HepG2 (cell line): ENCODE results near the gene CASKIN1. TPM values are rescaled to one million over a fixed set of nuclear protein-coding genes. Genes with fewer than 3 reads are reported as not detected.

Experiments used
- ARHGAP35 ChIP-seq: sonication (generic); formaldehyde crosslinking; IDR thresholded peaks from 2 replicates; pipeline ENCODE4 v1.9.0; 2022; ENCODE audit warnings: mild to moderate bottlenecking, inconsistent platforms, moderate library complexity, missing genetic modification reagents, borderline replicate concordance
- ARNT ChIP-seq: fragments of 450-650 bp; IDR thresholded peaks from 2 replicates; pipeline ENCODE4 v1.6.1; 2017
- ATF1 ChIP-seq: IDR thresholded peaks from 2 replicates; pipeline ENCODE4 v1.6.1; 2016; ENCODE audit warnings: mild to moderate bottlenecking, control low read depth
- ATM ChIP-seq: fragments of 450-650 bp; IDR thresholded peaks from 2 replicates; pipeline ENCODE4 v1.7.1; 2017; ENCODE audit warnings: mild to moderate bottlenecking, borderline replicate concordance
- CHD2 ChIP-seq: IDR thresholded peaks from 2 replicates; pipeline ENCODE4 v1.6.1; 2011; ENCODE audit warnings: low read depth, low read length, improper control_type of control experiment
- FOSL2 ChIP-seq: sonication (generic); formaldehyde crosslinking; IDR thresholded peaks from 2 replicates; pipeline ENCODE4 v1.4.0; 2020; ENCODE audit warnings: missing genetic modification reagents
- FOXP1 ChIP-seq, 2 experiments: fragments of 450-650 bp in 1 of 2; IDR thresholded peaks; 2 replicates each; pipeline ENCODE4 v1.6.1; 2017 to 2018; ENCODE audit warnings: antibody characterized with exemption in 1 of 2
- HNF1A ChIP-seq, 2 experiments: sonication (generic) in 1 of 2; formaldehyde crosslinking in 1 of 2; IDR thresholded peaks; 2 replicates each; pipeline versions ENCODE4 v1.4.0 to v1.6.1; 2016 to 2020; ENCODE audit warnings: borderline replicate concordance in 1 of 2, low read depth in 1 of 2, mild to moderate bottlenecking in 1 of 2, missing genetic modification reagents in 1 of 2
- HNRNPLL ChIP-seq: fragments of 200-400 bp; formaldehyde crosslinking; IDR thresholded peaks from 2 replicates; pipeline ENCODE4 v1.6.1; 2017; ENCODE audit warnings: mild to moderate bottlenecking, low read depth, low read length; ENCODE audit not compliant: poor library complexity, severe bottlenecking
- SIX4 ChIP-seq: sonication (generic); formaldehyde crosslinking; IDR thresholded peaks from 2 replicates; pipeline ENCODE4 v1.4.0; 2020; ENCODE audit warnings: missing genetic modification reagents
- TMF1 ChIP-seq: sonication (generic); formaldehyde crosslinking; IDR thresholded peaks from 2 replicates; pipeline ENCODE4 v1.8.1; 2022; ENCODE audit warnings: low read depth, missing genetic modification reagents
- TOPORS ChIP-seq: sonication (generic); formaldehyde crosslinking; IDR thresholded peaks from 2 replicates; pipeline ENCODE4 v1.8.0; 2023; ENCODE audit warnings: mild to moderate bottlenecking, missing genetic modification reagents
- XBP1 ChIP-seq: sonication (generic); formaldehyde crosslinking; IDR thresholded peaks from 2 replicates; pipeline ENCODE4 v1.5.0; 2020; ENCODE audit warnings: missing genetic modification reagents
- ZBTB42 ChIP-seq: sonication (generic); formaldehyde crosslinking; IDR thresholded peaks from 2 replicates; pipeline ENCODE4 v1.5.0; 2020; ENCODE audit warnings: mild to moderate bottlenecking, missing genetic modification reagents
- ZNF253 ChIP-seq: sonication (generic); formaldehyde crosslinking; IDR thresholded peaks from 2 replicates; pipeline ENCODE4 v1.8.0; 2022; ENCODE audit warnings: mild to moderate bottlenecking, missing genetic modification reagents, borderline replicate concordance
- ZNF331 ChIP-seq: sonication (generic); formaldehyde crosslinking; IDR thresholded peaks from 2 replicates; pipeline ENCODE4 v1.4.0; 2020; ENCODE audit warnings: missing genetic modification reagents
- ZNF431 ChIP-seq: sonication (generic); formaldehyde crosslinking; IDR thresholded peaks from 2 replicates; pipeline ENCODE4 v1.9.0; 2022; ENCODE audit warnings: missing genetic modification reagents, low read depth, mild to moderate bottlenecking, borderline replicate concordance
- ZNF432 ChIP-seq: sonication (generic); formaldehyde crosslinking; IDR thresholded peaks from 2 replicates; pipeline ENCODE4 v1.5.0; 2020; ENCODE audit warnings: missing genetic modification reagents, mild to moderate bottlenecking, borderline replicate concordance
- ZNF451 ChIP-seq: sonication (generic); formaldehyde crosslinking; IDR thresholded peaks from 2 replicates; pipeline ENCODE4 v1.5.0; 2020; ENCODE audit warnings: mild to moderate bottlenecking, missing genetic modification reagents
- ZNF510 ChIP-seq: sonication (generic); formaldehyde crosslinking; IDR thresholded peaks from 2 replicates; pipeline ENCODE4 v1.4.0; 2020; ENCODE audit warnings: low read depth, mild to moderate bottlenecking, missing genetic modification reagents
- ZNF569 ChIP-seq: sonication (generic); formaldehyde crosslinking; IDR thresholded peaks from 2 replicates; pipeline ENCODE4 v1.5.0; 2020; ENCODE audit warnings: mild to moderate bottlenecking, missing genetic modification reagents, moderate library complexity, borderline replicate concordance
- polyA plus RNA-seq, 8 experiments: library from polyadenylated mRNA; depleted of rRNA in 3 of 8; stranded (reverse) in 7 of 8; unstranded in 1 of 8; fragments of >200 nt; fragmentation: Illumina TruSeq in 4 of 8; extraction: Trizol in 4 of 8; gene quantifications; 2 replicates each; pipeline versions ENCODE4 v1.2.1 to v1.2.3, GENCODE V29; 2011 to 2016; ENCODE audit warnings: low read depth in 4 of 8, missing spikeins in 1 of 8, mixed read lengths in 1 of 8; ENCODE audit not compliant: insufficient read depth in 1 of 8
- total RNA-seq, 5 experiments: library from RNA; depleted of rRNA; stranded (reverse); fragments of >200 nt; fragmentation: Illumina TruSeq; extraction: Trizol; gene quantifications; 2 replicates each; pipeline ENCODE4 v1.2.3, GENCODE V29; 2016; ENCODE audit warnings: low read depth in 1 of 5
- TF ChIP-seq, protein P1 (sequence below): IDR thresholded peaks from 2 replicates; pipeline ENCODE4 v1.6.1; 2016; ENCODE audit warnings: low read depth
- TF ChIP-seq, protein P2 (sequence below): sonication (generic); formaldehyde crosslinking; IDR thresholded peaks from 2 replicates; pipeline ENCODE4 v1.8.0; 2022; ENCODE audit warnings: missing genetic modification reagents, mild to moderate bottlenecking, borderline replicate concordance

Gene CASKIN1
- total and polyA plus RNA-seq, 2 of the 13 experiments (the other 11 are each of a cell fraction or from before 2014, with no cell fraction given) = 1.2 to 2.2 TPM

GRCh38 chr16:2155091-2155950 lies 41.1 kb downstream of the CASKIN1 start, which contains the start of gene TRAF7 (continued):
- TF ChIP-seq TOPORS (no peak), ATF1 (CRISPR knock-in tag) (peak; percentile 81; the same call in 1 of the 2 replicates), TMF1 (no peak; the same call in 1 of the 2 replicates), ATM (no peak), ZNF569 (CRISPR knock-in tag) (no peak), ZNF432 (no peak), CHD2 (peak; percentile 45; the same call in 1 of the 2 replicates), ARNT (no peak), ZNF331 (CRISPR knock-in tag) (peak; percentile 41), ZNF253 (no peak), FOSL2 (CRISPR knock-in tag) (0 out of 2 replicates have a peak, but pooled peaks have one; percentile 2), ZBTB42 (0 out of 2 replicates have a peak, but pooled peaks have one; percentile 51), ZNF510 (no peak), HNRNPLL (peak; percentile 36), SIX4 (CRISPR knock-in tag) (peak; percentile 23; the same call in 1 of the 2 replicates), HNF1A (IDR thresholded peaks at IDR 0.05; ENCODE audit: low read depth) (no peak), HNF1A (CRISPR knock-in tag; IDR thresholded peaks at IDR 0.05; ENCODE audit: borderline replicate concordance) (no peak; the same call in 1 of the 2 replicates), FOXP1 (IDR thresholded peaks at IDR 0.05) (no peak), FOXP1 (CRISPR knock-in tag; IDR thresholded peaks at IDR 0.05) (0 out of 2 replicates have a peak, but pooled peaks have one; percentile 14), ARHGAP35 (CRISPR knock-in tag) (no peak; the same call in 1 of the 2 replicates), ZNF431 (CRISPR knock-in tag) (no peak; the same call in 1 of the 2 replicates), ZNF451 (CRISPR knock-in tag) (0 out of 2 replicates have a peak, but pooled peaks have one; percentile 80), XBP1 (CRISPR knock-in tag) (no peak)
- TF ChIP-seq, protein P1, sequence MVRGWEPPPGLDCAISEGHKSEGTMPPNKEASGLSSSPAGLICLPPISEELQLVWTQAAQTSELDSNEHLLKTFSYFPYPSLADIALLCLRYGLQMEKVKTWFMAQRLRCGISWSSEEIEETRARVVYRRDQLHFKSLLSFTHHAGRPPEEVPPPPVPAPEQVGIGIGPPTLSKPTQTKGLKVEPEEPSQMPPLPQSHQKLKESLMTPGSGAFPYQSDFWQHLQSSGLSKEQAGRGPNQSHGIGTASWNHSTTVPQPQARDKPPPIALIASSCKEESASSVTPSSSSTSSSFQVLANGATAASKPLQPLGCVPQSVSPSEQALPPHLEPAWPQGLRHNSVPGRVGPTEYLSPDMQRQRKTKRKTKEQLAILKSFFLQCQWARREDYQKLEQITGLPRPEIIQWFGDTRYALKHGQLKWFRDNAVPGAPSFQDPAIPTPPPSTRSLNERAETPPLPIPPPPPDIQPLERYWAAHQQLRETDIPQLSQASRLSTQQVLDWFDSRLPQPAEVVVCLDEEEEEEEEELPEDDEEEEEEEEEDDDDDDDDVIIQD = no peak
- TF ChIP-seq, protein P2, sequence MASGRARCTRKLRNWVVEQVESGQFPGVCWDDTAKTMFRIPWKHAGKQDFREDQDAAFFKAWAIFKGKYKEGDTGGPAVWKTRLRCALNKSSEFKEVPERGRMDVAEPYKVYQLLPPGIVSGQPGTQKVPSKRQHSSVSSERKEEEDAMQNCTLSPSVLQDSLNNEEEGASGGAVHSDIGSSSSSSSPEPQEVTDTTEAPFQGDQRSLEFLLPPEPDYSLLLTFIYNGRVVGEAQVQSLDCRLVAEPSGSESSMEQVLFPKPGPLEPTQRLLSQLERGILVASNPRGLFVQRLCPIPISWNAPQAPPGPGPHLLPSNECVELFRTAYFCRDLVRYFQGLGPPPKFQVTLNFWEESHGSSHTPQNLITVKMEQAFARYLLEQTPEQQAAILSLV (CRISPR knock-in tag) = no peak
